ENCODE results near the gene MKS1. TPM values are rescaled to one million over a fixed set of nuclear protein-coding genes. Genes with fewer than 3 reads are reported as not detected.

MKS1 gene
- total RNA-seq, 4 donors from 2014 or later: 10.8 to 17.3 (median 14.7) TPM

GRCh38 chr17:58207451-58207850 is 11.6 kb downstream of the MKS1 start:
- WGBS, 2 donors: 68 to 77% methylated on average over 3 of the region's 3 CpGs
- no peak for DNase-seq (ENCODE audit: low spot score in 2 of 2)
- H3K4me3 ChIP-seq (ENCODE audit: low read depth, poor library complexity, severe bottlenecking): no peak overlapping the region
- intact Hi-C loops (cut with DNase I; ENCODE audit: low total_unique reads): no loop called here
- TF ChIP-seq CTCF (IDR thresholded peaks at IDR 0.05) (no peak), POLR2A (IDR thresholded peaks at IDR 0.05) (no peak)

- TF ChIP-seq POLR2A (IDR thresholded peaks at IDR 0.05): no peak
- TF ChIP-seq CTCF (IDR thresholded peaks at IDR 0.05): no peak
- H3K4me3 ChIP-seq (ENCODE audit: low read depth, poor library complexity, severe bottlenecking): no peak overlapping the region
- 90 to 91% methylated on average over 10 to 11 of the region's 11 CpGs for WGBS, 2 donors
- no peak for DNase-seq (ENCODE audit: low spot score in 2 of 2)
- intact Hi-C loops (cut with DNase I; ENCODE audit: low total_unique reads): no loop called here
Measured at GRCh38 chr17:58205936-58206335, 13.1 kb downstream of the MKS1 start.

- 63 to 72% methylated on average over 5 of the region's 5 CpGs for WGBS, 2 donors
- TF ChIP-seq POLR2A (IDR thresholded peaks at IDR 0.05) (no peak), CTCF (IDR thresholded peaks at IDR 0.05) (no peak)
Measured at GRCh38 chr17:58204796-58205195, 14.3 kb downstream of the MKS1 start.

GRCh38 chr17:58202859-58203258 is 16.2 kb downstream of the MKS1 start:
- intact Hi-C loops (cut with DNase I; ENCODE audit: low total_unique reads): no loop called here
- no peak for TF ChIP-seq CTCF (IDR thresholded peaks at IDR 0.05)
- TF ChIP-seq POLR2A (IDR thresholded peaks at IDR 0.05): no peak
- WGBS, 2 donors: 51 to 56% methylated on average over 7 of the region's 7 CpGs
- no peak overlapping the region for H3K4me3 ChIP-seq (ENCODE audit: low read depth, poor library complexity, severe bottlenecking)
- no peak for DNase-seq (ENCODE audit: low spot score in 2 of 2)

More at GRCh38 chr17:58204796-58205195, 14.3 kb downstream of the MKS1 start:
- intact Hi-C loops (cut with DNase I; ENCODE audit: low total_unique reads): no loop called here
- H3K4me3 ChIP-seq (ENCODE audit: low read depth, poor library complexity, severe bottlenecking): no peak overlapping the region
- no peak for DNase-seq (ENCODE audit: low spot score in 2 of 2)

- no peak overlapping the region for H3K4me3 ChIP-seq (ENCODE audit: low read depth, poor library complexity, severe bottlenecking)
- no peak for DNase-seq (ENCODE audit: low spot score in 2 of 2)
- intact Hi-C loops (cut with DNase I; ENCODE audit: low total_unique reads): no loop called here
- TF ChIP-seq POLR2A (IDR thresholded peaks at IDR 0.05) (no peak), CTCF (IDR thresholded peaks at IDR 0.05) (no peak)
- WGBS, 2 donors: 31 to 50% methylated on average over 8 to 14 of the region's 14 CpGs
Measured at GRCh38 chr17:58200024-58200633, 18.9 kb downstream of the MKS1 start.

- no peak for TF ChIP-seq CTCF (IDR thresholded peaks at IDR 0.05)
- TF ChIP-seq POLR2A (IDR thresholded peaks at IDR 0.05): no peak
Measured at GRCh38 chr17:58196610-58197009, 22.4 kb downstream of the MKS1 start.

More at GRCh38 chr17:58196610-58197009, 22.4 kb downstream of the MKS1 start:
- WGBS, 2 donors: 81 to 90% methylated on average over 7 of the region's 7 CpGs
- intact Hi-C loops (cut with DNase I; ENCODE audit: low total_unique reads): no loop called here
- DNase-seq (ENCODE audit: low spot score in 2 of 2): no peak
- H3K4me3 ChIP-seq (ENCODE audit: low read depth, poor library complexity, severe bottlenecking): no peak overlapping the region
